GM21515 (cell line): Measurements from ENCODE around the gene POLR1C.
"Not testable (repeated sequence)": the region's sequence is repeated elsewhere in the genome, so short reads cannot be mapped to it uniquely, and the experiment has no call there.

ENCODE experiments used
- ATAC-seq: cut with Tn5 transposase; IDR thresholded peaks from one replicate; pipeline ENCODE4 v1.9.1; 2021; ENCODE audit not compliant: unreplicated experiment

The POLR1C gene, protein sequence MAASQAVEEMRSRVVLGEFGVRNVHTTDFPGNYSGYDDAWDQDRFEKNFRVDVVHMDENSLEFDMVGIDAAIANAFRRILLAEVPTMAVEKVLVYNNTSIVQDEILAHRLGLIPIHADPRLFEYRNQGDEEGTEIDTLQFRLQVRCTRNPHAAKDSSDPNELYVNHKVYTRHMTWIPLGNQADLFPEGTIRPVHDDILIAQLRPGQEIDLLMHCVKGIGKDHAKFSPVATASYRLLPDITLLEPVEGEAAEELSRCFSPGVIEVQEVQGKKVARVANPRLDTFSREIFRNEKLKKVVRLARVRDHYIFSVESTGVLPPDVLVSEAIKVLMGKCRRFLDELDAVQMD

GRCh38 chr6:43516697-43517504 lies at the start of gene POLR1C, which contains the start of gene YIPF3:
TSS of gene POLR1C (plus strand) at chr6:43517089. CDS start at chr6:43517110, 21 bp downstream.
TSS of gene YIPF3 (minus strand) at chr6:43516926. CDS start at chr6:43516807, 119 bp downstream.
- ATAC-seq, result peak; percentile 82

DNA sequence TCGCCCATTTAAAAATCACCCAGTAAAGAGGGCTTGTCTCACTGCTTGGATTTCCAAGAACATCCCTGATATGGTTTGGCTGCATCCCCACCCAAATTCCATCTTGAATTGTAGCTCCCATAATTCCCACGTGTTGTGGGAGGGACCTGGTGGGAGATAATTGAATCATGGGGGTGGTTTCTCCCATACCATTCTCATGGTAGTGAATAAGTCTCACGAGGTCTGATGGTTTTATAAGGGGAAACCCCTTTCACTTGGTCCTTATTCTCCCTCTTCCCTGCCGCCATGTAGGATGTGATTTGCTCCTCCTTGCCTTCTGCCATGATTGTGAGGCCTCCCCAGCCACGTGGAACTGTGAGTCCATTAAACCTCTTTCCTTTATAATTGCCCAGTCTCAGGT lies 49.6 kb upstream of the POLR1C start:
- not testable (repeated sequence) for ATAC-seq

- ATAC-seq, result no peak
These were observed 49.1 kb upstream of the POLR1C start for GRCh38 chr6:43467752-43468151.

DNA sequence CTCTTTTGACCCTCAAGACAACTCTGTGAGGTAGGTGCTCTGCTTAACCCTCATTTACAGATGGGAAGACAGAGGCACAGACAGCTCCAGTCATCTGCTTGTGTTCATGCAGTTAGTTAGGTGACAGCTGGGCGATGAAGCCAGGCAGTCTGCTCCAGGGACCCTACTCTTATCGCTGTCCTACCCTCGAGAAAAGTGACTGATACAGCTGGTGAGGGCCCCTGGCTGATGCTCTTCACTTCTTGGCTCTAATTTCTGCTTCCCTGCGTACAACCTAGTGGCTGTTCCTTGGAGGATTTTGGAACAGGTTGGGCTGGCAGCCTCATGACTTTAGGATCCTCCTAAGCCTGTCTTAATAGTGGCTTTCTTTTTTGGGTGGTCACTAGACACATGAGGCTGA lies 48.6 kb upstream of the POLR1C start:
- no peak for ATAC-seq

- no peak for ATAC-seq
These were observed 47.9 kb upstream of the POLR1C start for GRCh38 chr6:43468748-43469681.

- ATAC-seq, result no peak
These were observed 46.9 kb upstream of the POLR1C start for GRCh38 chr6:43469947-43470346.

DNA sequence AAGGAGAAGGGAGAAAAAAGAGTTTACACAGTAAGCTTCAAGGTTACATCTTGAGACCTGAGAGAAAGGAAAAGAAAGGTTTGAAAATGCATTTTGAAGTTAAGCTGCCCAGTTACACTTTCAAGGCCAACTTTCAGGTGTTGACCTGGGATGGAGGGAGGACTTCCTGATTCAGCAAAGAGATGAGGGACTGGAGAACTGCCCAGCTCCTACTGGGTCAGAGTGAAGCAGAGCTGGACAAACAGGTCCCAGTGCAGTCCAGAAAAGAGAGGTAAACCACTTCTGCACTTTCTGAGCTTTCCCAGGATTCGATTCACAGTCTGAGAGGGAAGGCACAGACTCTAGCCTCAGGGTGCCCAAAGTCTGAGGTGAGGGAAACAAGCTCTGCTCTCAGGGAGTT lies 45.5 kb upstream of the POLR1C start:
- ATAC-seq, result no peak

- ATAC-seq, result no peak
These were observed 44.4 kb upstream of the POLR1C start for GRCh38 chr6:43472515-43472914.

DNA sequence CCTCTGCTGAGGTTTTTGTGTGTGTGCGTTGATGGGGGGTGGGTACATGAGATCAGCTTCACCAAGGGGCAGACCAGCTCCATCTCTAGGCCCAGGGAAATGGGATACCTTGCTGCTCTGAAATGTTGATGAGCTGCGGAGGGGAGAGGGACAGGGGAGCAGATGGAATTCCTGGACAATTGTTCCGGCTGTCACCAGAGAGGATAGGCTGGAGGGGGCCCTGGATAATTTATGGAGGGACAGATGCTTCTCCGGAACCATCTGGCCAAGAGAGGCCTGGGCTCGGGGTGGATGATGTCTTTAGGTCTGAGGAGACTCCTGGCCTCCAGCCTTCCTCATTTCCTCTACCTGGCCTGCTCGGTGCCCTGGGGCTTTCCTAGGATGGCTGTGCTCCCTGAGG lies 41.4 kb upstream of the POLR1C start:
- no peak for ATAC-seq

- ATAC-seq, result no peak
These were observed 40.1 kb upstream of the POLR1C start for GRCh38 chr6:43476746-43477145.

- peak; percentile 89 for ATAC-seq
These were observed 39.5 kb upstream of the POLR1C start, which contains the start of gene TJAP1 for GRCh38 chr6:43477235-43478007. TSS of gene TJAP1 (plus strand) at chr6:43477570. CDS start at chr6:43499002, 21,432 bp downstream.

GRCh38 chr6:43478008-43478372 lies 38.9 kb upstream of the POLR1C start:
- ATAC-seq, result no peak

DNA sequence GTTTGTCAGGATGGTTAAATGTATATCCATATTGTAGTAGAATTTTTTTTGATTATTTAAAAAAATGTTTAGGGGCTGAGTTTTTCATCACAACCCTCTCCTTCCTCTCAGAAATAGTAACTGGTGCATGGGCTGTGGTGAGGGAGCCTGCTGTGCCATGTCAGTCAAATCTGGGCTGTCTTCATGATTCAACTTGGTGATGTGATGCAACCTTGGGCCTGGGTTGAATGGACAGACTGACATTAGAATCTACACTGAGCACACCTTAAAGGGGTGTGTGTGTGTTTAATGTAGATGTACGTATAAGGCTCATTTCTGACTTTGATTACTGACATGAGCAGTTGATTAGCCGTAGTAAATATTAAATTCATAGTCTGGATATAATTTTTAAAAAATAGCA lies 35.8 kb upstream of the POLR1C start:
- ATAC-seq, result no peak

- no peak for ATAC-seq
These were observed 35.2 kb upstream of the POLR1C start for GRCh38 chr6:43481591-43482236.

DNA sequence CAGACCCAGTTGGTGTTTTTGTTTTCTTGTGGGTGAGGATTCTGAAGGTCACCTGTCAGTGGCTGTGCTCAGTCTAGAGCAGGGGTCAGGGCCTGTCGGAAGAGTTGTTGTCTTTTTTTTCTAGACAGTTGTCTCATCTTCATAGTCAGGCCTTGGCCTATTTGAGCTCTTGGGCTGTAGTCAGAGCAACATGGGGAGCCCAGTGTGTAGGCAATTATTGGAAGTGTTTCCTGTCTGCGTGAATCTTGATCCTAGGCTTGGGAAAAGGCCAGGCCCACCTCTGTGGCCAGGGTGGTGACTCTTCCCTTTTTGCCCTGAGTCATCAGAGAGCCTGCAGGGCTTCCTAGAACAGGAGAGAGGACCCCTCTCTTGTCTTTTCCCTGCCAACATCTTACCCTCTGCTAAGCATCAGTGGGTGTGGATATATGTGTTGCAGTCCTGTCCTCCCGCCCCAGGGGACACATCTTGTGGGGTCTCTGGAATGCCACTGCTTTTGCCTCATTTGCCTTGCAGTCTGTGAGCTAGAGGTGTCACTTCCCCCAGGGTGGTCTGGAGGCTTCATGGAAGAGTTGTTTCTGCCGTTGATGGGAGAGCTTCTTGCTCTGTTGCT lies 28.1 kb upstream of the POLR1C start:
- no peak for ATAC-seq

DNA sequence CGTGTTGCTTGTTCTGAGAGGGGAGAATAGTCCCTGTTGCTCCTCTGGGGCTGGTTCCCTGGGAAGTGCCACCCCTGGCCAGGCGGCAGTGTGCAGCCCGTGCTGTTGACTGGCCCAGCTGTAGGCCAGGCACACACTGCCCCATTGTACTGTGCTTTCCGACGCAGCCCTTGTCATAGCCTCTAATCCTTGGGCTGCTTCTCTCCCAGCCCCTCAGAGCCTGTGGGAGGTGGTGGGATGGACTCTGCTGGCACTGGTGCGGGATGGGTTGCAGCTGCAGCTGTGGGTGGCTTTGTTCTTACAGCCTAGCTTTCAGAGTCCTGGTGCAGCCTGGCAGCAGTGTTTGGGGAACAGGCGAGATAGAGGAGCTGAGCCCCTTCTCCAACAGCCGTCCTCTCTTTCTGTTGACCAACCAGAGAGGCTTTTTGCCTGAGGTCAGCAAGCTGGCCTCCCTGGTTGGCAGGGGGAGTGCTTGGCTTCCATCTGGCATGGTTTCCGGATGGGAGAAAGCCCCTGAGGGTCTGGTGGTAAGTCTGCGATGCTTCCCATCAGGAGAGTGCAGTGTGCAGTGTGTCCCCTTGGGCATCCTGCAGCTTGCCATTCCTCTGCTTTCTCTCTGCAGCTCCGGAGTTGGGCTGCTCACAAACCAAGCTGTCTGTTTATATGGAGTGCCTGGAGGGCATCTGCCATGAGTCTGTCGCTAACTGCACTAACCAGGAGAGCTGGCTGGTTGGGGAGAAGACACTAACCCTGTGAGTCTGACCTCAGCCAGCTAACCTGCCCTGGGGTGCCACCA lies 27.4 kb upstream of the POLR1C start:
- ATAC-seq, result no peak

DNA sequence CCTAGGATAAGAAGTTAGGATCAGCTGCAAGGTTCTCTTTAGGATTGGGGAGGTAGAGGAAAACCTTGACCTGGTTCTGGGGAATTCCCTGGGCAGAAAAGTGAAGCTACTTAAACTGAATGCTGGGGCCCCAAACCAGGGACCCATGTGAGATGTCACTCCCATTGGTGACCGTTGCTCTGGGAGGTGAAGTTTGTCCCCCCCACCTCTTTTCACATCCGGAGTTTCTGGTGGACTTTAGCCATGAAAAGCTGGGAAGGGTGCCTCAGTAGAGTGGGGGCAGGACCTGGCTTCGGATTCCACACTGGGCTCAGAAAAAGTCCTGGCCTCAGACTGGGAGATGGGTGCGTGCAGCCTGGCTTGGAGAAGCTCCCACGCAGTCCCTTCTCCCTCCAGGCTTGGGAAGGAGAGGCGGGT lies 26.4 kb upstream of the POLR1C start:
- ATAC-seq, result no peak
